Measurements from ENCODE around the gene UBE2E3. TPM values are rescaled to one million over a fixed set of nuclear protein-coding genes. Genes with fewer than 3 reads are reported as not detected.
A peak's percentile ranks its signal among the peaks of the same experiment; 100 is the strongest.

The UBE2E3 gene
- total RNA-seq, 1 donor from 2014 or later, result 379 TPM

- no peaks in the 10 kb centered on the region for H3F3A ChIP-seq (ENCODE audit: low read depth)
- peaks cover 3% of the 10 kb centered on the region for H3K27me3 Mint-ChIP-seq (ENCODE audit: insufficient read depth, low read depth)
- H3K9ac ChIP-seq, result no peak overlapping the region
- peaks cover 52% of the 10 kb centered on the region for H3K4me1 ChIP-seq
- TF ChIP-seq CTCF (IDR thresholded peaks at IDR 0.05) (no peak), EZH2phosphoT487 (IDR thresholded peaks at IDR 0.05) (no peak), EZH2 (IDR thresholded peaks at IDR 0.05) (no peak)
- no peaks in the 10 kb centered on the region for H3K27me3 ChIP-seq
- peak overlapping the region; percentile 12 for H3K27ac Mint-ChIP-seq
- peaks cover 49% of the 10 kb centered on the region for H3K4me1 Mint-ChIP-seq
- H3K27ac ChIP-seq, result no peak overlapping the region
- peak overlapping the region; percentile 77 for H3K4me3 Mint-ChIP-seq
- peaks cover 98% of the 10 kb centered on the region for H3K79me2 ChIP-seq (ENCODE audit: low read depth)
- H3K4me3 ChIP-seq, result no peak overlapping the region
- H2AFZ ChIP-seq (replicated peaks), result no peak overlapping the region
- peak overlapping the region; percentile 91 for H3K4me2 ChIP-seq
- H3K36me3 ChIP-seq, result no peaks in the 10 kb centered on the region
- H4K20me1 ChIP-seq (ENCODE audit: low read depth), result peaks cover 13% of the 10 kb centered on the region
- no peaks in the 10 kb centered on the region for H3K9me3 Mint-ChIP-seq
- no peaks in the 10 kb centered on the region for H3K9me3 ChIP-seq (ENCODE audit: low read depth)
- no peak for DNase-seq (ENCODE audit: low spot score)
- peaks cover 27% of the 10 kb centered on the region for H3K36me3 Mint-ChIP-seq
Observed at GRCh38 chr2:180985771-180986395, 5.5 kb downstream of the UBE2E3 start.

DNA sequence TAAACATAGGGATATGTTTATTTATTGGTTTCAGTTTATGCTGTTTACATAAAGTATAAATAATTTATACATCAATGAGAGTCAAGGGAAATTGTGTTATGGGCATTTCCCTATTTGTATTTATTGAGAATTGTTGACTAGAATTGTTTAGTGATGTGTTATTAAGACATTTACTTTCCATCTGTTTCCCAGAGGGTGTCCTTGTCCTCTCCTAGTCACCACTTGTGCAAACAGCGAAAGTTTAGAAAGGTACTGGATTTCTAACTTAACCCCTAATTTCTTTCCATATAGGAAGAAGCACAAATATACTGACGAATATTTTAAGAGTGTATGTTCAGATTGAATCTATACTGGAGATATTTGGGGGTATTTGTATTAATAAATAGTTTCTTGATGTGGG lies 6.7 kb downstream of the UBE2E3 start:
- Histone ChIP-seq H3K4me1 (peaks cover 51% of the 10 kb centered on the region), H4K20me1 (ENCODE audit: low read depth) (peaks cover 13% of the 10 kb centered on the region), H2AFZ (replicated peaks) (no peak overlapping the region), H3K27me3 (no peaks in the 10 kb centered on the region), H3F3A (ENCODE audit: low read depth) (no peaks in the 10 kb centered on the region), H3K4me3 (no peak overlapping the region), H3K79me2 (ENCODE audit: low read depth) (peaks cover 100% of the 10 kb centered on the region), H3K4me2 (peak overlapping the region; percentile 5), H3K27ac (no peak overlapping the region), H3K9me3 (ENCODE audit: low read depth) (no peaks in the 10 kb centered on the region), H3K9ac (no peak overlapping the region), H3K36me3 (no peaks in the 10 kb centered on the region)
- no peak overlapping the region for H3K27ac Mint-ChIP-seq
- no peak for DNase-seq (ENCODE audit: low spot score)
- H3K9me3 Mint-ChIP-seq, result peaks cover 3% of the 10 kb centered on the region
- H3K4me1 Mint-ChIP-seq, result peaks cover 49% of the 10 kb centered on the region
- H3K27me3 Mint-ChIP-seq (ENCODE audit: insufficient read depth, low read depth), result no peaks in the 10 kb centered on the region
- no peak for TF ChIP-seq EZH2phosphoT487 (IDR thresholded peaks at IDR 0.05)
- TF ChIP-seq EZH2 (IDR thresholded peaks at IDR 0.05), result no peak
- no peak for TF ChIP-seq CTCF (IDR thresholded peaks at IDR 0.05)
- H3K36me3 Mint-ChIP-seq, result peaks cover 32% of the 10 kb centered on the region
- H3K4me3 Mint-ChIP-seq, result no peak overlapping the region

DNA sequence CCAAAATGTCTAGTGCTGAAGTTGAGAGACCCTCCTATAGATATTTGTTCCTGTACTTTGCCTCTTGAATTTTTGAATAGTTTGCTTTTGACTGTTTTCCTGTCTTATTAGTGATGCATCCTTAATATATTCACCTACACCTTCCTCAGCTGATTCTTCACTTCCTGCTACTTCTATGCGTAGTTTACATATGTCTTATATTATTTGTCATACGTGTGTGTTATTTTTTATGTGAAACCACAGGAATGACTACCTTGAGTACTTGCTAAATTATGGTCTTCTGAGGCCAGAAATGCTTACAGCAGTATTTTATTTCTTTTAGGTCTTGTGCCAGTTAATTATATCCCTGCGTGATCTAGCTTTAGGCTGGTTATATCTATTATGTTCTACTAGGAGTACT lies 9.9 kb downstream of the UBE2E3 start:
- Mint-ChIP-seq H3K4me3 (no peak overlapping the region), H3K27me3 (ENCODE audit: insufficient read depth, low read depth) (no peaks in the 10 kb centered on the region), H3K36me3 (peaks cover 52% of the 10 kb centered on the region), H3K9me3 (peaks cover 19% of the 10 kb centered on the region), H3K27ac (no peak overlapping the region), H3K4me1 (peaks cover 23% of the 10 kb centered on the region)
- Histone ChIP-seq H3K36me3 (no peaks in the 10 kb centered on the region), H3K4me1 (peaks cover 21% of the 10 kb centered on the region), H3K4me2 (no peak overlapping the region), H3K27ac (no peak overlapping the region), H2AFZ (replicated peaks) (no peak overlapping the region), H3K79me2 (ENCODE audit: low read depth) (peaks cover 100% of the 10 kb centered on the region), H3K9ac (no peak overlapping the region), H4K20me1 (ENCODE audit: low read depth) (peaks cover 18% of the 10 kb centered on the region), H3K4me3 (no peak overlapping the region), H3K9me3 (ENCODE audit: low read depth) (no peaks in the 10 kb centered on the region), H3K27me3 (no peaks in the 10 kb centered on the region), H3F3A (ENCODE audit: low read depth) (no peaks in the 10 kb centered on the region)
- no peak for DNase-seq (ENCODE audit: low spot score)
- TF ChIP-seq EZH2 (IDR thresholded peaks at IDR 0.05) (no peak), EZH2phosphoT487 (IDR thresholded peaks at IDR 0.05) (no peak), CTCF (IDR thresholded peaks at IDR 0.05) (no peak)
